HEK293T (cell line): ENCODE results near the gene SPTLC2.
"Not testable (repeated sequence)": the region's sequence is repeated elsewhere in the genome, so short reads cannot be mapped to it uniquely, and the experiment has no call there.

ENCODE experiments used
- CTCF ChIA-PET: fragments of 350-600 bp; formaldehyde crosslinking; extraction: SDS; loops from one replicate; lab custom pipeline; 2021; ENCODE audit warnings: antibody characterized with exemption, inconsistent platforms; lab: Yijun Ruan, JAX
- POLR2A ChIA-PET: fragments of 350-600 bp; formaldehyde crosslinking; extraction: SDS; loops from one replicate; lab custom pipeline; 2020; ENCODE audit warnings: antibody characterized with exemption, inconsistent platforms; lab: Yijun Ruan, JAX
- DNase-seq: peaks from one replicate; pipeline ENCODE4 v3.0.0; 2012; ENCODE audit warnings: mixed read lengths; ENCODE audit errors: extremely low spot score
- ARNT ChIP-seq: fragments of 450-650 bp; IDR thresholded peaks from 2 replicates; pipeline ENCODE4 v1.6.1; 2017; ENCODE audit warnings: mild to moderate bottlenecking
- BHLHE40 ChIP-seq: fragments of 450-650 bp; IDR thresholded peaks from 2 replicates; pipeline ENCODE4 v1.6.1; 2016; ENCODE audit warnings: mild to moderate bottlenecking, moderate library complexity, borderline replicate concordance
- CTBP1 ChIP-seq: fragments of 450-650 bp; IDR thresholded peaks from 2 replicates; pipeline ENCODE4 v1.6.1; 2016; ENCODE audit warnings: borderline replicate concordance
- ELF4 ChIP-seq: fragments of 450-650 bp; IDR thresholded peaks from 2 replicates; pipeline ENCODE4 v1.6.1; 2017; ENCODE audit warnings: antibody characterized with exemption
- FOXA1 ChIP-seq: fragments of 450-650 bp; IDR thresholded peaks from 2 replicates; pipeline ENCODE4 v1.6.1; 2016; ENCODE audit warnings: mild to moderate bottlenecking
- FOXK2 ChIP-seq: fragments of 450-650 bp; IDR thresholded peaks from 2 replicates; pipeline ENCODE4 v1.6.1; 2016; ENCODE audit warnings: mild to moderate bottlenecking
- FOXM1 ChIP-seq: fragments of 450-650 bp; IDR thresholded peaks from 2 replicates; pipeline ENCODE4 v1.6.1; 2017; ENCODE audit warnings: mild to moderate bottlenecking, borderline replicate concordance
- HDGF ChIP-seq: fragments of 450-650 bp; IDR thresholded peaks from 2 replicates; pipeline ENCODE4 v1.6.1; 2017; ENCODE audit warnings: antibody characterized with exemption, borderline replicate concordance
- L3MBTL2 ChIP-seq: fragments of 450-650 bp; conservative IDR thresholded peaks from 2 replicates; pipeline ENCODE4 v1.6.1; 2016; ENCODE audit warnings: mild to moderate bottlenecking
- LEF1 ChIP-seq: fragments of 450-650 bp; IDR thresholded peaks from 2 replicates; pipeline ENCODE4 v1.6.1; 2017; ENCODE audit warnings: mild to moderate bottlenecking, borderline replicate concordance
- NFRKB ChIP-seq: fragments of 450-650 bp; IDR thresholded peaks from 2 replicates; pipeline ENCODE4 v1.6.1; 2016; ENCODE audit warnings: mild to moderate bottlenecking, moderate library complexity
- SP1 ChIP-seq: fragments of 450-650 bp; IDR thresholded peaks from 2 replicates; pipeline ENCODE4 v1.6.1; 2017
- SUZ12 ChIP-seq: fragments of 450-650 bp; IDR thresholded peaks from 2 replicates; pipeline ENCODE4 v1.6.1; 2016; ENCODE audit warnings: mild to moderate bottlenecking
- TARDBP ChIP-seq: fragments of 450-650 bp; IDR thresholded peaks from 2 replicates; pipeline ENCODE4 v1.6.1; 2016
- ZNF384 ChIP-seq: fragments of 450-650 bp; IDR thresholded peaks from 2 replicates; pipeline ENCODE4 v1.6.1; 2016
- TF ChIP-seq, protein P1 (sequence below): fragments of 450-650 bp; IDR thresholded peaks from 2 replicates; pipeline ENCODE4 v1.6.1; 2016

SPTLC2 gene

DNA sequence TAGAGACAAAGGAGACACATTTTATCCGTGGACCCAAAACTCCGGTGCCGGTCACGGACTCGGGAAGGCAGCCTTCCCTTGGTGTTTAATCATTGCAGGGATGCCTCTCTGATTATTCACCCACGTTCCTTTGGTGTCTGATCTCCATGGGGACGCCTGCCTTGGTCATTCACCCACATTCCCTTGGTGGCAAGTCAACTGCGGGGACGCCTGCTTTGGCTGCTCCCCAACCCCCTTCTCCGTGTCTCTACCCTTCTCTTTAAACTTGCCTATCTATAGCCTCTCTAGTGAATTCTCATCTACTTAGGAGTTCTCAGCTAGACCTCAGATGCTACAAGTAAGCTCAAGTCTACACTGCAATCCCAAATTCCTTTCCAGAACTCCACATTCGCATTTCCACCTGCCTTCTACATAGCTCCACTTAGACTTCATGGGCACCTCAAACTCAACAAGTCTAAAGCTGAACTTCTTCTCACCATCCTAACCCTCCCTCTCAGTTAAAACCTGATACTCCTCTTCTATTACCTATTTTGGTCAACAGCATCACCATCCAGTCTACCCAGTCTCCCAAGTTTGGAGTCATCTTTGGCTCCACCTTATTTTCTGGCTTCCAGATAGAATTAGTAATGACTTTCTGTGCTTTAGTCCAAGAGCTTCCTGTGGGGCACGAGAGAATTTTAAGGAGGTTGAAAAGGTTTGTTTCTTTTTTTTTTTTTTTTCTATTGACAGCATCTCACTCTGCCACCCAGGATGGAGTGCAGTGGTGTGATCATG is 14.4 kb downstream of the SPTLC2 start:
- DNase-seq: no peak
- POLR2A ChIA-PET: no interaction called here
- CTCF ChIA-PET: interaction anchor here (0.9 kb wide), 1 partner anchor 10 kb away, joined by 4 read pairs; no protein-coding TSS in a partner anchor
- TF ChIP-seq L3MBTL2: no peak

DNA sequence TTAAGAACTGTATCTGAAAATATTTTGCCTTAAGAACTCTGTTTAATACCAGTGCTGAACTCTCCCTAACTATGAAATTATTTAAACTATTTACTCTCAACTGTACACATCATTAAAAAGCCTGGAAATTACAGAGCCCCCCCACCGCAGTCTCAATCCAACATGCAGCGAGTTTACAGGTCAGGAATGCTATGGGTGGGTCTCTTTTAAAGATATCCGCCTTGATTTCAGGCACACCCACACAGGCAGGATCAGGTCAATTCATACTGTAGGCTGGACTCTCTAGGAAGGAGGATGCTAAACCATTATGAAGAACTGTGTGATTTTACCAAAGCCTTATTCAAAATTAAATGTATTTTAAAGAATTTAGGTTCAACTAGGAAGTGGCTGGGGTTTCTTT is 16.5 kb downstream of the SPTLC2 start:
- POLR2A ChIA-PET: no interaction called here
- TF ChIP-seq TARDBP (no peak), FOXK2 (no peak), ZNF384 (no peak), BHLHE40 (no peak), FOXA1 (no peak), FOXM1 (no peak), SUZ12 (no peak), SP1 (no peak), ARNT (no peak), CTBP1 (no peak), LEF1 (no peak), HDGF (no peak), ELF4 (no peak), NFRKB (no peak), L3MBTL2 (no peak)
- TF ChIP-seq, protein P1, sequence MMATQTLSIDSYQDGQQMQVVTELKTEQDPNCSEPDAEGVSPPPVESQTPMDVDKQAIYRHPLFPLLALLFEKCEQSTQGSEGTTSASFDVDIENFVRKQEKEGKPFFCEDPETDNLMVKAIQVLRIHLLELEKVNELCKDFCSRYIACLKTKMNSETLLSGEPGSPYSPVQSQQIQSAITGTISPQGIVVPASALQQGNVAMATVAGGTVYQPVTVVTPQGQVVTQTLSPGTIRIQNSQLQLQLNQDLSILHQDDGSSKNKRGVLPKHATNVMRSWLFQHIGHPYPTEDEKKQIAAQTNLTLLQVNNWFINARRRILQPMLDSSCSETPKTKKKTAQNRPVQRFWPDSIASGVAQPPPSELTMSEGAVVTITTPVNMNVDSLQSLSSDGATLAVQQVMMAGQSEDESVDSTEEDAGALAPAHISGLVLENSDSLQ: no peak
- no peak for DNase-seq
- CTCF ChIA-PET: no interaction called here

DNA sequence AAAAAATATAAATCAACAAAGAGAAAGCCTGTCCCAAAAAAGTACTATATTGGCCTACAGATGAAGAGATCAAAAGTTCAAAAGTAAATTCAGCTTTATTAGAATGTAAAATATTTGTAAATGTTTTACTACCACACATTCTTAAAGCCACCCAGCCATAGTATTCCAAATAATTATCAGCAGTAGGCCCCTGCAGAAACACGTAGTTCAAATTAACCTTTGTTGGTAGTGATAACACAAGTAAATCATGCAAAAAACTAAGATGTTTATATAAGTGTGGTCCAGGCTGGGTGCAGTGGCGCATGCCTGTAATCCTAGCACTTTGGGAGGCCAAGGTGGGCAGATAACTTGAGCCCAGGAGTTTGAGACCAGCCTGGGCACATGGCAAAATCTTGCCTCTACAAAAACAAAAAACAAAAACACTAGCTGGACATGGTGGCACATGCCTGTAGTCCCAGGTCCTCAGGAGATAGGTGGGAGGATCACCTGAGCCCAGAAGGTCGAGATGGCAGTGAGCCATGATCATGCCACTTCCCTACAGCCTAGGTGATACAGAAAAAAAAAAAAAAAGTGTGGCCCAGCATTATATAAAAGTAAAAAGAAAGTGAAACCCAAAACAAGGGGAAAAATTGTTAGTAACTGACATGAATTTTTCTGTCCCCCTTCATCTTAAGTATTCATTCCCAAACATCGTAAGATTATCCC is 17.9 kb downstream of the SPTLC2 start:
- DNase-seq: no peak
- CTCF ChIA-PET: no interaction called here
- POLR2A ChIA-PET: no interaction called here
- TF ChIP-seq TARDBP: no peak

DNA sequence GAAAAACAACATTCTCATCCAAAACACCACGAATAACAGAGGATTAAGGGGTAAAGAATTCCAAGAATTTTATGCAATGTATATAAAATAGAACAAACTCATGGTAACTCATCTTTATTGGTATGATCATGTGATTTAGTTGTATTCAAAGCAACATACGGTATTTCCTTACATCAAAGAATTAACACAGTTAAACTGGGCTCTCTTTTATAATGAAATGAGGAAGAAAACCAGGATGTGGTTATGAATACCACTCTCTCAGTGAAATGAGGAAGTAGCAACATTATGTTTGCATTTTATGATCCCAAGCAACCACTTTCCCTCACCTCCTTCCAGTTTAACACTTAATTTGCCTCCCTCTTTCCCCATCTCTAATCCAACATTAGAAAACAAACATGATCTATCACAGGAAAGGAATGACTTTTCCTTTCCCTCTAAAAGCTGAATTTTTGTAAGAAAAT is 22.9 kb downstream of the SPTLC2 start:
- no peak for DNase-seq
- CTCF ChIA-PET: interaction anchor here (0.6 kb wide), 1 partner anchor 134 kb away, joined by 3 read pairs; no protein-coding TSS in a partner anchor
- TF ChIP-seq ZNF384 (no peak), BHLHE40 (no peak), FOXM1 (no peak), TARDBP (no peak), FOXA1 (no peak), L3MBTL2 (no peak), ARNT (no peak), HDGF (no peak), CTBP1 (no peak), NFRKB (no peak), SUZ12 (no peak), SP1 (no peak)
- TF ChIP-seq, protein P1: no peak
- POLR2A ChIA-PET: no interaction called here

DNA sequence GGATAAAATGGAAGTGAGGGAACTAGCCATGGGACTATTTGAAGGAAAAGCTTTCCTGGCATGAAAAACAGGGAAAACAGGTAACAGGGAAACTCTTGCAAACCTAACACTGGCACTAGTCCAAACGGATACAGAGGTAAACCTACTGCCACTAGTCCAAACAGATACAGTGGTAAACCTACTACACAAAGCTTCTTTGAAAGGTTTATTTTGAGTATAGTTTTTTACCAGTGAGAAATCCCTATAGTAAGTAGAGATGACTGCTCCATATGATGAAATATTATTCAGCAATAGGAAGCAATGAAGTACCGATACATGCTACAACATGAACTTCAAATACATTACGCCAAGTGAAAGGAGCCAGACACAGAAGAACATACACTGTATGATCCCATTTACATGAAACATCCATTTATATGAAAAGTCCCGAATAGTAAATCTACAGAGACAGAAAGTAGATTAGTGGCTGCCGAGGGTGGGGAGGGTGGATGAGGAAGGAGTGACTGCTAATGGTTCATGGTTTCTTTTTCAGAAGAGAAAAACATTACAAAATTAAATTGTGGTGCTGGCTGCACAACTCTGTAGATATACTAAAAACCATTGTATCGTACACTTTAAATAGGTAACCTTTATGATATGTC is 25.5 kb downstream of the SPTLC2 start:
- CTCF ChIA-PET: no interaction called here
- POLR2A ChIA-PET: no interaction called here
- TF ChIP-seq ZNF384 (no peak), TARDBP (no peak), FOXK2 (no peak), FOXM1 (no peak), SP1 (no peak), ARNT (no peak), CTBP1 (no peak), SUZ12 (no peak), HDGF (no peak), L3MBTL2 (no peak), NFRKB (no peak), BHLHE40 (no peak), LEF1 (no peak), FOXA1 (no peak), ELF4 (no peak)
- TF ChIP-seq, protein P1: no peak
- DNase-seq: no peak

DNA sequence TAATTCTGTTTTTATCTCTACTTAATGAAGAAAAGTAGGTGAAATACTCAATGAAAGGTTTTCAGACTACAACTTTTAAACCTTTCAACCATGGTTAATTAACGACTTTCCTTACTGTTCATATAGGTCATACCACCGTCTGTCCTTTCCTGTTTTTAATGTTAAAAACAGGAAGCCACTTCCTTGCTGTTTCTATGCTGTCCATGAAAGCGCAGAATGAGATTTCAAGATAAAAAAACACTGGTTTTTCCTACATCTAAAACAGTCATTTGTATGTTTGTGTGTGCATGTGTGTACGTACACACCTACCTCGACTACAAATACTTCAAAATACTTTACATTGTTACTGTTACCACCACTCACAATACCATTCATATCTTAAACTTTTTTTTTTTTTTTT is 27.3 kb downstream of the SPTLC2 start:
- TF ChIP-seq SP1: no peak
- no peak for TF ChIP-seq BHLHE40
- no peak for TF ChIP-seq FOXM1
- TF ChIP-seq L3MBTL2: no peak
- TF ChIP-seq ARNT: no peak
- TF ChIP-seq, protein P1: no peak
- TF ChIP-seq FOXK2: no peak
- TF ChIP-seq CTBP1: no peak
- no peak for TF ChIP-seq NFRKB
- TF ChIP-seq ELF4: no peak
- TF ChIP-seq ZNF384: no peak
- no peak for TF ChIP-seq TARDBP
- DNase-seq: no peak
- POLR2A ChIA-PET: no interaction called here
- CTCF ChIA-PET: no interaction called here

DNA sequence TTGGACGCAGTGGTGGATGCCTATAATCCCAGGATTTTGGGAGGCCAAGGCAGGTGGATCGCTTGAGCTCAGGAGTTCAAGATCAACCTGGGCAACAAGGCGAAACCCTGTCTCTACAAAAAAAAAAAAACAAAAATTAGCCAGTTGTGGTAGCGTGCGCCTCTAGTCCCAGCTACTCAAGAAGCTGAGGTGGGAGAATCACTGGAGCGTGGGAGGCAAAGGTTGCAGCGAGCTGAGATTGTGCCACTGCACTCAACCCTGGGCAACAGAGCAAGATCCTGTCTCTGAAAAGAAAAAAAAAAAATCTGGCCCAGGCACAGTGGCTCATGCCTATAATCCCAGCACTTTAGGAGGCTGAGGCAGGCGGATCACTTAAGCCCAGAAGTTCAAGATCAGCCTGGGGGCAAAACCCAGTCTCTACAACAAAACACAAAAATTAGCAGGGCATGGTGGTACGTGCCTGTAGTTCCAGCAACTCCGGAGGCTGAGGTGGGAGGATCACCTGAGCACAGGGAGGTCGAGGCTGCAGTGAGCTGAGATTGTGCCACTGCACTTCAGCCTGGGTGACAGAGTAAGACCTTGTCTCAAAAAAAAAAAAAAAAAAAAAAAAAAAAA is 27.9 kb downstream of the SPTLC2 start:
- CTCF ChIA-PET, DNase-seq, POLR2A ChIA-PET: not testable (repeated sequence)
